Parathyroid adenoma (tissue), 2 donors: ENCODE measurements around the gene DNAH1.

ENCODE experiments used
- H2AFZ ChIP-seq: fragments of 300-600 bp; sonication (generic); one replicate; pipeline ENCODE4 v1.7.0; 2017; ENCODE audit warnings: antibody characterized with exemption, mild to moderate bottlenecking
- H3K27ac ChIP-seq: fragments of 300-600 bp; sonication (generic); one replicate; pipeline ENCODE4 v1.7.0; 2017
- H3K27me3 ChIP-seq: fragments of 300-600 bp; sonication (generic); one replicate; pipeline ENCODE4 v1.7.0; 2017; ENCODE audit warnings: low read length; ENCODE audit not compliant: control insufficient read depth, insufficient read depth
- H3K36me3 ChIP-seq: fragments of 300-600 bp; sonication (generic); one replicate; pipeline ENCODE4 v1.7.0; 2017; ENCODE audit warnings: low read length; ENCODE audit not compliant: control insufficient read depth, insufficient read depth
- H3K4me1 ChIP-seq: fragments of 300-600 bp; sonication (generic); one replicate; pipeline ENCODE4 v1.7.0; 2017; ENCODE audit warnings: control low read depth
- H3K4me2 ChIP-seq: fragments of 300-600 bp; sonication (generic); one replicate; pipeline ENCODE4 v1.7.0; 2017; ENCODE audit warnings: low read length
- H3K4me3 ChIP-seq: fragments of 300-600 bp; sonication (generic); one replicate; pipeline ENCODE4 v1.7.0; 2017; ENCODE audit warnings: low read depth, low read length
- H3K79me2 ChIP-seq: fragments of 300-600 bp; sonication (generic); one replicate; pipeline ENCODE4 v1.7.0; 2017; ENCODE audit warnings: control low read depth
- H3K9ac ChIP-seq: fragments of 300-600 bp; sonication (generic); one replicate; pipeline ENCODE4 v1.7.0; 2017; ENCODE audit warnings: mild to moderate bottlenecking
- H3K9me3 ChIP-seq: fragments of 300-600 bp; sonication (generic); one replicate; pipeline ENCODE4 v1.7.0; 2017; ENCODE audit warnings: low read length; ENCODE audit not compliant: control insufficient read depth
- CTCF ChIP-seq: fragments of 300-600 bp; sonication (generic); IDR thresholded peaks from one replicate; pipeline ENCODE4 v1.7.0; 2017; ENCODE audit warnings: antibody characterized with exemption, mild to moderate bottlenecking
- donor health status: primary hyperparathyroidism.

The DNAH1 gene

GRCh38 chr3:52367891-52368880 lies 52.1 kb downstream of the DNAH1 start:
- H3K4me2 ChIP-seq, result no peak overlapping the region
- no peaks in the 10 kb centered on the region for H3K9me3 ChIP-seq
- no peaks in the 10 kb centered on the region for H3K27me3 ChIP-seq
- no peaks in the 10 kb centered on the region for H3K36me3 ChIP-seq
- no peaks in the 10 kb centered on the region for H3K4me1 ChIP-seq
- H3K4me3 ChIP-seq, result no peak overlapping the region
- H2AFZ ChIP-seq, result no peak overlapping the region
- no peak for TF ChIP-seq CTCF
- H3K79me2 ChIP-seq, result no peaks in the 10 kb centered on the region
- no peak overlapping the region for H3K9ac ChIP-seq
- H3K27ac ChIP-seq, result no peak overlapping the region

GRCh38 chr3:52370531-52370930 lies 54.4 kb downstream of the DNAH1 start:
- no peak overlapping the region for H3K4me3 ChIP-seq

GRCh38 chr3:52372822-52373504 lies 56.8 kb downstream of the DNAH1 start:
- no peaks in the 10 kb centered on the region for H3K79me2 ChIP-seq
- no peak overlapping the region for H3K4me2 ChIP-seq
- H2AFZ ChIP-seq, result no peak overlapping the region
- no peaks in the 10 kb centered on the region for H3K27me3 ChIP-seq
- no peaks in the 10 kb centered on the region for H3K4me1 ChIP-seq
- no peak for TF ChIP-seq CTCF
- no peaks in the 10 kb centered on the region for H3K36me3 ChIP-seq
- no peak overlapping the region for H3K4me3 ChIP-seq
- no peak overlapping the region for H3K9ac ChIP-seq
- H3K9me3 ChIP-seq, result no peaks in the 10 kb centered on the region
- H3K27ac ChIP-seq, result no peak overlapping the region

More at GRCh38 chr3:52370531-52370930, 54.4 kb downstream of the DNAH1 start:
- H3K9ac ChIP-seq, result no peak overlapping the region
- TF ChIP-seq CTCF, result no peak
- H3K79me2 ChIP-seq, result no peaks in the 10 kb centered on the region
- H3K27ac ChIP-seq, result no peak overlapping the region
- no peaks in the 10 kb centered on the region for H3K36me3 ChIP-seq
- H3K27me3 ChIP-seq, result no peaks in the 10 kb centered on the region
- no peaks in the 10 kb centered on the region for H3K9me3 ChIP-seq
- no peak overlapping the region for H2AFZ ChIP-seq
- no peaks in the 10 kb centered on the region for H3K4me1 ChIP-seq
- H3K4me2 ChIP-seq, result no peak overlapping the region

GRCh38 chr3:52373676-52374075 lies 57.6 kb downstream of the DNAH1 start:
- H3K9ac ChIP-seq, result no peak overlapping the region
- no peaks in the 10 kb centered on the region for H3K27me3 ChIP-seq
- no peaks in the 10 kb centered on the region for H3K79me2 ChIP-seq
- H2AFZ ChIP-seq, result no peak overlapping the region
- no peaks in the 10 kb centered on the region for H3K9me3 ChIP-seq
- no peak overlapping the region for H3K27ac ChIP-seq
- TF ChIP-seq CTCF, result no peak
- no peaks in the 10 kb centered on the region for H3K4me1 ChIP-seq
- no peak overlapping the region for H3K4me2 ChIP-seq
- no peak overlapping the region for H3K4me3 ChIP-seq
- H3K36me3 ChIP-seq, result no peaks in the 10 kb centered on the region
